Measurements from ENCODE around the gene LTBP3.

LTBP3 gene

GRCh38 chr11:65558930-65559509 lies 861 bp upstream of the LTBP3 start:
- Histone ChIP-seq H3K9ac (ENCODE audit: low read depth, low read length) (peak overlapping the region; percentile 47), H3K36me3 (ENCODE audit: insufficient read depth, low read length) (no peaks in the 10 kb centered on the region), H3K4me1 (ENCODE audit: insufficient read depth, low read length) (peaks cover 42% of the 10 kb centered on the region), H3K9me3 (ENCODE audit: control insufficient read depth, insufficient read depth, low read length) (no peaks in the 10 kb centered on the region)

- Histone ChIP-seq H3K4me1 (ENCODE audit: insufficient read depth, low read length) (peaks cover 48% of the 10 kb centered on the region), H3K36me3 (ENCODE audit: insufficient read depth, low read length) (no peaks in the 10 kb centered on the region), H3K9me3 (ENCODE audit: control insufficient read depth, insufficient read depth, low read length) (no peaks in the 10 kb centered on the region), H3K9ac (ENCODE audit: low read depth, low read length) (peak overlapping the region; percentile 34; the same call in 1 of the 2 replicates)
These were observed 718 bp downstream of the LTBP3 start for GRCh38 chr11:65557280-65558001.

- Histone ChIP-seq H3K9ac (ENCODE audit: low read depth, low read length) (peak overlapping the region; percentile 34; the same call in 1 of the 2 replicates), H3K9me3 (ENCODE audit: control insufficient read depth, insufficient read depth, low read length) (no peaks in the 10 kb centered on the region), H3K4me1 (ENCODE audit: insufficient read depth, low read length) (peaks cover 50% of the 10 kb centered on the region), H3K36me3 (ENCODE audit: insufficient read depth, low read length) (no peaks in the 10 kb centered on the region)
These were observed 1.5 kb downstream of the LTBP3 start for GRCh38 chr11:65556470-65557279.

GRCh38 chr11:65555693-65556231 lies 2.4 kb downstream of the LTBP3 start:
- Histone ChIP-seq H3K4me1 (ENCODE audit: insufficient read depth, low read length) (peaks cover 45% of the 10 kb centered on the region), H3K36me3 (ENCODE audit: insufficient read depth, low read length) (no peaks in the 10 kb centered on the region), H3K9ac (ENCODE audit: low read depth, low read length) (no peak overlapping the region)

GRCh38 chr11:65554842-65555430 lies 3.2 kb downstream of the LTBP3 start:
- Histone ChIP-seq H3K9me3 (ENCODE audit: control insufficient read depth, insufficient read depth, low read length) (no peaks in the 10 kb centered on the region), H3K9ac (ENCODE audit: low read depth, low read length) (no peak overlapping the region), H3K36me3 (ENCODE audit: insufficient read depth, low read length) (no peaks in the 10 kb centered on the region), H3K4me1 (ENCODE audit: insufficient read depth, low read length) (peaks cover 40% of the 10 kb centered on the region)

More at GRCh38 chr11:65555693-65556231, 2.4 kb downstream of the LTBP3 start:
- H3K9me3 ChIP-seq (ENCODE audit: control insufficient read depth, insufficient read depth, low read length): no peaks in the 10 kb centered on the region

- peaks cover 33% of the 10 kb centered on the region; the same call in 1 of the 2 replicates for H3K4me1 ChIP-seq (ENCODE audit: insufficient read depth, low read length)
These were observed 3.9 kb downstream of the LTBP3 start for GRCh38 chr11:65554057-65554818.

GRCh38 chr11:65553301-65554001 lies 4.7 kb downstream of the LTBP3 start:
- H3K36me3 ChIP-seq (ENCODE audit: insufficient read depth, low read length): no peaks in the 10 kb centered on the region
- peak overlapping the region; percentile 34 for H3K9ac ChIP-seq (ENCODE audit: low read depth, low read length)
- H3K9me3 ChIP-seq (ENCODE audit: control insufficient read depth, insufficient read depth, low read length): no peaks in the 10 kb centered on the region
- peaks cover 25% of the 10 kb centered on the region; the same call in 1 of the 2 replicates for H3K4me1 ChIP-seq (ENCODE audit: insufficient read depth, low read length)

More at GRCh38 chr11:65554057-65554818, 3.9 kb downstream of the LTBP3 start:
- Histone ChIP-seq H3K9ac (ENCODE audit: low read depth, low read length) (peak overlapping the region; percentile 34), H3K9me3 (ENCODE audit: control insufficient read depth, insufficient read depth, low read length) (no peaks in the 10 kb centered on the region), H3K36me3 (ENCODE audit: insufficient read depth, low read length) (no peaks in the 10 kb centered on the region)

- Histone ChIP-seq H3K4me1 (ENCODE audit: insufficient read depth, low read length) (peaks cover 25% of the 10 kb centered on the region; the same call in 1 of the 2 replicates), H3K9me3 (ENCODE audit: control insufficient read depth, insufficient read depth, low read length) (no peaks in the 10 kb centered on the region), H3K9ac (ENCODE audit: low read depth, low read length) (no peak overlapping the region), H3K36me3 (ENCODE audit: insufficient read depth, low read length) (no peaks in the 10 kb centered on the region)
These were observed 5.7 kb downstream of the LTBP3 start for GRCh38 chr11:65552388-65552951.

GRCh38 chr11:65551572-65552387 lies 6.4 kb downstream of the LTBP3 start:
- H3K9me3 ChIP-seq (ENCODE audit: control insufficient read depth, insufficient read depth, low read length): no peaks in the 10 kb centered on the region

GRCh38 chr11:65549096-65549495 lies 9.1 kb downstream of the LTBP3 start:
- H3K36me3 ChIP-seq (ENCODE audit: insufficient read depth, low read length): no peaks in the 10 kb centered on the region

More at GRCh38 chr11:65551572-65552387, 6.4 kb downstream of the LTBP3 start:
- H3K9ac ChIP-seq (ENCODE audit: low read depth, low read length): no peak overlapping the region
- H3K36me3 ChIP-seq (ENCODE audit: insufficient read depth, low read length): no peaks in the 10 kb centered on the region
- H3K4me1 ChIP-seq (ENCODE audit: insufficient read depth, low read length): peaks cover 19% of the 10 kb centered on the region; the same call in 1 of the 2 replicates

GRCh38 chr11:65548395-65548794 lies 9.8 kb downstream of the LTBP3 start:
- Histone ChIP-seq H3K9ac (ENCODE audit: low read depth, low read length) (no peak overlapping the region), H3K4me1 (ENCODE audit: insufficient read depth, low read length) (peaks cover 8% of the 10 kb centered on the region; the same call in 1 of the 2 replicates), H3K36me3 (ENCODE audit: insufficient read depth, low read length) (no peaks in the 10 kb centered on the region), H3K9me3 (ENCODE audit: control insufficient read depth, insufficient read depth, low read length) (no peaks in the 10 kb centered on the region)

More at GRCh38 chr11:65549096-65549495, 9.1 kb downstream of the LTBP3 start:
- Histone ChIP-seq H3K9me3 (ENCODE audit: control insufficient read depth, insufficient read depth, low read length) (no peaks in the 10 kb centered on the region), H3K9ac (ENCODE audit: low read depth, low read length) (no peak overlapping the region), H3K4me1 (ENCODE audit: insufficient read depth, low read length) (peaks cover 8% of the 10 kb centered on the region; the same call in 1 of the 2 replicates)

Data from ES-I3 (cell line).